Smooth muscle cell (in vitro differentiated cells): ENCODE results near the gene DTNBP1. TPM values are rescaled to one million over a fixed set of nuclear protein-coding genes. Genes with fewer than 3 reads are reported as not detected.
A peak's percentile ranks its signal among the peaks of the same experiment; 100 is the strongest.

ENCODE experiments used
- DNase-seq: peaks from one replicate; lab custom pipeline; 2025; ENCODE audit not compliant: unreplicated experiment; lab: John Stamatoyannopoulos, UW
- H2AFZ ChIP-seq: fragments of 200-600 bp; sonication (generic); 2 replicates; pipeline ENCODE4 v1.6.0; 2016; ENCODE audit warnings: antibody characterized with exemption, low read depth, mild to moderate bottlenecking
- H3F3A ChIP-seq: fragments of 200-600 bp; sonication (generic); 2 replicates; pipeline ENCODE4 v1.6.0; 2017; ENCODE audit warnings: antibody characterized with exemption, low read depth
- H3K27ac ChIP-seq: fragments of 200-600 bp; sonication (generic); 2 replicates; pipeline ENCODE4 v1.5.1; 2016; ENCODE audit warnings: low read depth, mild to moderate bottlenecking
- H3K27me3 ChIP-seq: fragments of 200-600 bp; sonication (generic); 2 replicates; pipeline ENCODE4 v1.6.1; 2016; ENCODE audit warnings: low read depth, mild to moderate bottlenecking
- H3K36me3 ChIP-seq: fragments of 200-600 bp; sonication (generic); 2 replicates; pipeline ENCODE4 v1.5.1; 2016; ENCODE audit warnings: low read depth
- H3K4me1 ChIP-seq: fragments of 200-600 bp; sonication (generic); 2 replicates; pipeline ENCODE4 v1.5.1; 2016; ENCODE audit warnings: low read depth
- H3K4me2 ChIP-seq: fragments of 200-600 bp; sonication (generic); 2 replicates; pipeline ENCODE4 v1.6.0; 2016; ENCODE audit warnings: mild to moderate bottlenecking
- H3K4me3 ChIP-seq: fragments of 200-600 bp; sonication (generic); 2 replicates; pipeline ENCODE4 v1.5.1; 2016; ENCODE audit warnings: mild to moderate bottlenecking
- H3K79me2 ChIP-seq: fragments of 200-600 bp; sonication (generic); 2 replicates; pipeline ENCODE4 v1.6.0; 2016; ENCODE audit warnings: low read depth, mild to moderate bottlenecking
- H3K9ac ChIP-seq: fragments of 200-600 bp; sonication (generic); 2 replicates; pipeline ENCODE4 v1.6.0; 2016; ENCODE audit warnings: low read depth
- H3K9me3 ChIP-seq: fragments of 200-600 bp; sonication (generic); replicated peaks from 2 replicates; pipeline ENCODE4 v1.5.1; 2016; ENCODE audit warnings: low read depth
- H4K20me1 ChIP-seq: fragments of 200-600 bp; sonication (generic); 2 replicates; pipeline ENCODE4 v1.6.0; 2016; ENCODE audit warnings: low read depth
- CTCF ChIP-seq: fragments of 200-600 bp; sonication (generic); IDR thresholded peaks from 2 replicates; pipeline ENCODE4 v1.5.1; 2017; ENCODE audit warnings: borderline replicate concordance, mild to moderate bottlenecking, antibody characterized with exemption; ENCODE audit not compliant: insufficient read depth, poor library complexity, severe bottlenecking
- WGBS: methylation state at CpG from one replicate; pipeline ENCODE4 v1.1.7; 2016; ENCODE audit warnings: low lambda C conversion rate; 5-methylcytosine and 5-hydroxymethylcytosine counted together
- polyA plus RNA-seq: library from polyadenylated mRNA; unstranded; fragments of >200 nt; fragmentation: Nextera tagmentation; extraction: Ambion mirVana; gene quantifications from 2 replicates; pipeline ENCODE4 v1.2.1, GENCODE V29; 2016
- total RNA-seq: library from RNA; depleted of rRNA; stranded (reverse); fragments of >200 nt; gene quantifications from 2 replicates; pipeline ENCODE4 v1.2.3, GENCODE V29; 2014

The DTNBP1 gene
- total and polyA plus RNA-seq, 2 experiments from 2014 or later, result 11.9 to 24.2 TPM

GRCh38 chr6:15665237-15665636 lies 2.4 kb upstream of the DTNBP1 start:
- H3K4me1 ChIP-seq, result peaks cover 6% of the 10 kb centered on the region
- TF ChIP-seq CTCF, result no peak
- no peaks in the 10 kb centered on the region for H3K36me3 ChIP-seq

GRCh38 chr6:15663130-15663871 lies 473 bp upstream of the DTNBP1 start:
- no peak for DNase-seq
- no peaks in the 10 kb centered on the region for H3K36me3 ChIP-seq
- peak overlapping the region; percentile 86 for H3K4me3 ChIP-seq
- H3K27me3 ChIP-seq, result no peaks in the 10 kb centered on the region
- peak overlapping the region; percentile 97 for H2AFZ ChIP-seq
- no peak overlapping the region for H3K9ac ChIP-seq
- H4K20me1 ChIP-seq, result no peaks in the 10 kb centered on the region
- WGBS, result 48% methylated on average over 18 of the region's 18 CpGs
- H3F3A ChIP-seq, result no peaks in the 10 kb centered on the region
- no peaks in the 10 kb centered on the region for H3K79me2 ChIP-seq
- no peaks in the 10 kb centered on the region for H3K9me3 ChIP-seq
- no peak overlapping the region for H3K27ac ChIP-seq
- peaks cover 13% of the 10 kb centered on the region for H3K4me1 ChIP-seq
- H3K4me2 ChIP-seq, result peak overlapping the region; percentile 97
- no peak for TF ChIP-seq CTCF

More at GRCh38 chr6:15665237-15665636, 2.4 kb upstream of the DTNBP1 start:
- H3K27ac ChIP-seq, result no peak overlapping the region
- H3K9ac ChIP-seq, result no peak overlapping the region
- H3K9me3 ChIP-seq, result no peaks in the 10 kb centered on the region
- H3K4me3 ChIP-seq, result no peak overlapping the region
- no peaks in the 10 kb centered on the region for H3K79me2 ChIP-seq
- no peaks in the 10 kb centered on the region for H3F3A ChIP-seq
- H3K27me3 ChIP-seq, result peaks cover 2% of the 10 kb centered on the region
- H3K4me2 ChIP-seq, result no peak overlapping the region
- DNase-seq, result no peak
- H2AFZ ChIP-seq, result no peak overlapping the region
- no peaks in the 10 kb centered on the region for H4K20me1 ChIP-seq

GRCh38 chr6:15661853-15662325 lies 939 bp downstream of the DTNBP1 start:
- 11% methylated on average over 26 of the region's 26 CpGs for WGBS
- Histone ChIP-seq H3K79me2 (no peaks in the 10 kb centered on the region), H3K27me3 (no peaks in the 10 kb centered on the region), H3K36me3 (no peaks in the 10 kb centered on the region), H4K20me1 (peaks cover 5% of the 10 kb centered on the region), H3F3A (no peaks in the 10 kb centered on the region), H3K4me1 (peaks cover 18% of the 10 kb centered on the region), H3K4me3 (peak overlapping the region; percentile 86), H3K4me2 (peak overlapping the region; percentile 97), H3K27ac (no peak overlapping the region), H3K9me3 (no peaks in the 10 kb centered on the region), H2AFZ (peak overlapping the region; percentile 97), H3K9ac (peak overlapping the region; percentile 49)
- DNase-seq, result no peak
- TF ChIP-seq CTCF, result no peak

GRCh38 chr6:15659181-15659580 lies 3.6 kb downstream of the DTNBP1 start:
- no peak for TF ChIP-seq CTCF
- Histone ChIP-seq H3K27me3 (no peaks in the 10 kb centered on the region), H3K9ac (no peak overlapping the region), H3K4me2 (no peak overlapping the region), H3K79me2 (peaks cover 5% of the 10 kb centered on the region), H3K4me3 (no peak overlapping the region), H2AFZ (no peak overlapping the region), H3F3A (no peaks in the 10 kb centered on the region), H3K4me1 (peaks cover 18% of the 10 kb centered on the region), H3K36me3 (no peaks in the 10 kb centered on the region), H4K20me1 (peaks cover 10% of the 10 kb centered on the region), H3K27ac (no peak overlapping the region), H3K9me3 (no peaks in the 10 kb centered on the region)
- no peak for DNase-seq
- 74% methylated on average over 7 of the region's 7 CpGs for WGBS
